Kidney epithelial cell (primary cell): ENCODE measurements around the gene TCF15. TPM values are rescaled to one million over a fixed set of nuclear protein-coding genes. Genes with fewer than 3 reads are reported as not detected.

Experiments
- DNase-seq: peaks from one replicate; pipeline ENCODE4 v3.0.0-alpha.2; 2010; ENCODE audit warnings: low read depth
- H3K27me3 ChIP-seq: 2 replicates; pipeline ENCODE4 v1.6.0; 2011; ENCODE audit warnings: low read length; ENCODE audit not compliant: control insufficient read depth, insufficient read depth
- H3K36me3 ChIP-seq: 2 replicates; pipeline ENCODE4 v1.5.1; 2011; ENCODE audit warnings: low read length; ENCODE audit not compliant: control insufficient read depth, insufficient read depth
- H3K4me3 ChIP-seq: 2 replicates; pipeline ENCODE4 v1.5.1; 2011; ENCODE audit warnings: low read depth, mild to moderate bottlenecking, control low read depth, low read length
- total RNA-seq: library from RNA; depleted of rRNA; stranded (reverse); fragments of >200 nt; gene quantifications from 2 replicates; pipeline ENCODE4 v1.2.3, GENCODE V29; 2015
- TF ChIP-seq, protein P1 (sequence below): IDR thresholded peaks from 2 replicates; pipeline ENCODE4 v1.5.1; 2011; ENCODE audit warnings: mild to moderate bottlenecking, moderate library complexity, low read length, control low read depth, inconsistent platforms; ENCODE audit not compliant: insufficient read depth, poor library complexity, severe bottlenecking

The TCF15 gene
- total RNA-seq, 1 donor from 2014 or later, result 1.5 TPM

- TF ChIP-seq, protein P1, sequence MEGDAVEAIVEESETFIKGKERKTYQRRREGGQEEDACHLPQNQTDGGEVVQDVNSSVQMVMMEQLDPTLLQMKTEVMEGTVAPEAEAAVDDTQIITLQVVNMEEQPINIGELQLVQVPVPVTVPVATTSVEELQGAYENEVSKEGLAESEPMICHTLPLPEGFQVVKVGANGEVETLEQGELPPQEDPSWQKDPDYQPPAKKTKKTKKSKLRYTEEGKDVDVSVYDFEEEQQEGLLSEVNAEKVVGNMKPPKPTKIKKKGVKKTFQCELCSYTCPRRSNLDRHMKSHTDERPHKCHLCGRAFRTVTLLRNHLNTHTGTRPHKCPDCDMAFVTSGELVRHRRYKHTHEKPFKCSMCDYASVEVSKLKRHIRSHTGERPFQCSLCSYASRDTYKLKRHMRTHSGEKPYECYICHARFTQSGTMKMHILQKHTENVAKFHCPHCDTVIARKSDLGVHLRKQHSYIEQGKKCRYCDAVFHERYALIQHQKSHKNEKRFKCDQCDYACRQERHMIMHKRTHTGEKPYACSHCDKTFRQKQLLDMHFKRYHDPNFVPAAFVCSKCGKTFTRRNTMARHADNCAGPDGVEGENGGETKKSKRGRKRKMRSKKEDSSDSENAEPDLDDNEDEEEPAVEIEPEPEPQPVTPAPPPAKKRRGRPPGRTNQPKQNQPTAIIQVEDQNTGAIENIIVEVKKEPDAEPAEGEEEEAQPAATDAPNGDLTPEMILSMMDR, result no peak
- Histone ChIP-seq H3K27me3 (peaks cover 8% of the 10 kb centered on the region), H3K36me3 (no peaks in the 10 kb centered on the region), H3K4me3 (no peak overlapping the region)
- no peak for DNase-seq
Observed at GRCh38 chr20:560680-561079, 49.4 kb downstream of the TCF15 start.

DNA sequence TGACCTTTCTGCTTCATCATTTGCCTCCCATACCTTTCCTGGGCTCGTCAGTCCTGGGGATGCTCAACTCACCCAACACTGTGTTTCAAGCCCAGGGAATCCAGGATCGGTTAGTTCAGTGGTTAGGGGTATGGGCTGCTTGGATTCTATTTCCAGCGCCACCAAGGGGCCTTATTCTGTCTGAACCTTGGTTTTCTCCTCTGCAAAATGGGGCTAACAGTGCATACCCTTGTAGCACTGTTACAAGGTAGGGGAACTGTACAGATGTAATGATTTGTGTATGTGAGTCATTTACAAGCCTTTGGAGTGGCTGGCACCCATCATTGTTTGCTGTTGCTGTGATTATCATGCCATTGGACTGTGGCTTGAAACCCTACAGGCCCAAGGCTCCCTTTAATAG is 52.0 kb downstream of the TCF15 start:
- Histone ChIP-seq H3K4me3 (no peak overlapping the region), H3K36me3 (no peaks in the 10 kb centered on the region), H3K27me3 (peaks cover 8% of the 10 kb centered on the region)
- TF ChIP-seq, protein P1, result no peak
- DNase-seq, result no peak

DNA sequence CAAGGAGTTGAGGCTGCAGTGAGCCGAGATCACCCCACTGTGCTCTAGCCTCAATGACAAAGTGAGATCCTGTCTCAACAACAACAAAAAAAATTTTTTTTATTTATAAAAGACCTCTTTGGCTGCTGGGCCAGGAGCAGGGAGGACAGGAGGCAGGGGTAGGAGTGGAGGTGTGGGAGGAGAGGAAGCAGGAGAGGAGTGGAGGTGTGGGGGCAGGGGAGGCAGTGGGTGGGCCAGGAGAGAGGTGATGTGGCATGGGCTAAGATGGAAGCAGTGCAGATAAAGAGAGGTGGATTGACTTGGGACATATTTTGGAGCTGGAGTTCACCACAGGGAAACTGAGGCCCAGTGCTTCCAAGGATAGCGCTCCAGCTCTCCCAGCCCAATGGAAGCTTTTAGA is 53.1 kb downstream of the TCF15 start:
- Histone ChIP-seq H3K27me3 (peaks cover 3% of the 10 kb centered on the region), H3K36me3 (no peaks in the 10 kb centered on the region), H3K4me3 (no peak overlapping the region)
- TF ChIP-seq, protein P1, result no peak
- no peak for DNase-seq

GRCh38 chr20:555976-556385 is 54.1 kb downstream of the TCF15 start:
- H3K4me3 ChIP-seq, result no peak overlapping the region
- no peaks in the 10 kb centered on the region for H3K27me3 ChIP-seq
- no peaks in the 10 kb centered on the region for H3K36me3 ChIP-seq
- DNase-seq, result no peak
- TF ChIP-seq, protein P1, result no peak

Other genes with a start within 250 kb of the TCF15 start
- gene TRIB3, start 229.5 kb downstream of the TCF15 start, total RNA-seq, result 409 and 519 TPM in 2 replicates
- 292 and 371 TPM in 2 replicates for gene RBCK1, start 202.0 kb downstream of the TCF15 start, total RNA-seq
- gene TBC1D20, start 147.8 kb downstream of the TCF15 start, total RNA-seq, result 38.5 and 40.7 TPM in 2 replicates
- 199 and 228 TPM in 2 replicates for gene CSNK2A1, start 66.5 kb downstream of the TCF15 start, total RNA-seq
- gene SRXN1, start 42.9 kb upstream of the TCF15 start, total RNA-seq, result 31.4 and 32.9 TPM in 2 replicates
- gene SCRT2, start 65.5 kb upstream of the TCF15 start, total RNA-seq, result not detected in 2 replicates
- gene SLC52A3, start 158.2 kb upstream of the TCF15 start, total RNA-seq, result 2.7 and 2.8 TPM in 2 replicates
- 6.2 and 8.5 TPM in 2 replicates for gene FAM110A, start 223.4 kb upstream of the TCF15 start, total RNA-seq